Measurements from ENCODE around the gene HMCN1.

GRCh38 chr1:185911978-185912377 lies 177.8 kb downstream of the HMCN1 start:
- TF ChIP-seq CTCF (IDR thresholded peaks at IDR 0.05) (no peak), POLR2AphosphoS5 (IDR thresholded peaks at IDR 0.05) (no peak), POLR2A (IDR thresholded peaks at IDR 0.05) (no peak)
